ENCODE results near the gene SGMS1. TPM values are rescaled to one million over a fixed set of nuclear protein-coding genes. Genes with fewer than 3 reads are reported as not detected.
A peak's percentile ranks its signal among the peaks of the same experiment; 100 is the strongest.

SGMS1 gene
- total and polyA plus RNA-seq, 3 donors from 2014 or later = 30.6 to 90.9 (median 63.2) TPM

- intact Hi-C loops (cut with DNase I; ENCODE audit: low total_unique reads) = no loop called here
- WGBS, 2 donors = 82 to 87% methylated on average over 5 of the region's 5 CpGs
- no peaks in the 10 kb centered on the region for H3K4me1 ChIP-seq
Observed at GRCh38 chr10:50293513-50294313, 330.0 kb downstream of the SGMS1 start.

GRCh38 chr10:50291261-50291850 is 332.4 kb downstream of the SGMS1 start:
- DNase-seq = no peak
- H3K4me1 ChIP-seq = no peaks in the 10 kb centered on the region
- WGBS, 2 donors = 63 to 75% methylated on average over 1 of the region's 1 CpG
- H3K27me3 ChIP-seq = no peaks in the 10 kb centered on the region
- intact Hi-C loops (cut with DNase I; ENCODE audit: low total_unique reads) = no loop called here
- TF ChIP-seq POLR2A (IDR thresholded peaks at IDR 0.05) (no peak), CTCF (IDR thresholded peaks at IDR 0.05) (peak; percentile 23 to 45 (median 42))
- H3K4me3 ChIP-seq = no peak overlapping the region
- no peaks in the 10 kb centered on the region for H3K36me3 ChIP-seq (ENCODE audit: low read depth, missing control alignments)
- H3K27ac ChIP-seq = no peak overlapping the region
- no peaks in the 10 kb centered on the region for H3K9me3 ChIP-seq

More at GRCh38 chr10:50293513-50294313, 330.0 kb downstream of the SGMS1 start:
- H3K36me3 ChIP-seq (ENCODE audit: low read depth, missing control alignments) = no peaks in the 10 kb centered on the region
- TF ChIP-seq CTCF (IDR thresholded peaks at IDR 0.05) (no peak), POLR2A (IDR thresholded peaks at IDR 0.05) (no peak)
- DNase-seq = no peak
- H3K27me3 ChIP-seq = no peaks in the 10 kb centered on the region
- H3K27ac ChIP-seq = no peak overlapping the region
- H3K4me3 ChIP-seq = no peak overlapping the region
- no peaks in the 10 kb centered on the region for H3K9me3 ChIP-seq

- H3K4me3 ChIP-seq = no peak overlapping the region
- no peaks in the 10 kb centered on the region for H3K27me3 ChIP-seq
- intact Hi-C loops (cut with DNase I; ENCODE audit: low total_unique reads) = no loop called here
- no peaks in the 10 kb centered on the region for H3K9me3 ChIP-seq
- TF ChIP-seq POLR2A (IDR thresholded peaks at IDR 0.05) (no peak), CTCF (IDR thresholded peaks at IDR 0.05) (no peak)
- H3K4me1 ChIP-seq = no peaks in the 10 kb centered on the region
- 90 to 92% methylated on average over 6 of the region's 6 CpGs for WGBS, 2 donors
- H3K36me3 ChIP-seq (ENCODE audit: low read depth, missing control alignments) = no peaks in the 10 kb centered on the region
- H3K27ac ChIP-seq = no peak overlapping the region
- DNase-seq = no peak
Observed at GRCh38 chr10:50289196-50289595, 334.6 kb downstream of the SGMS1 start.

GRCh38 chr10:50286996-50287803 is 336.6 kb downstream of the SGMS1 start:
- TF ChIP-seq POLR2A (IDR thresholded peaks at IDR 0.05) (no peak), CTCF (IDR thresholded peaks at IDR 0.05) (no peak)
- no peaks in the 10 kb centered on the region for H3K27me3 ChIP-seq
- no peak overlapping the region for H3K27ac ChIP-seq
- no peaks in the 10 kb centered on the region for H3K36me3 ChIP-seq (ENCODE audit: low read depth, missing control alignments)
- 57 to 64% methylated on average over 9 of the region's 9 CpGs for WGBS, 2 donors
- intact Hi-C loops (cut with DNase I; ENCODE audit: low total_unique reads) = no loop called here
- no peak overlapping the region for H3K4me3 ChIP-seq
- H3K4me1 ChIP-seq = no peaks in the 10 kb centered on the region
- no peak for DNase-seq
- H3K9me3 ChIP-seq = no peaks in the 10 kb centered on the region

Data from testis (tissue), 3 donors.